ENCODE data around the gene KRT83. TPM values are rescaled to one million over a fixed set of nuclear protein-coding genes. Genes with fewer than 3 reads are reported as not detected.

Gene KRT83
- total and polyA plus RNA-seq, 8 donors = not detected

GRCh38 chr12:52285851-52286530 is 35.2 kb downstream of the KRT83 start:
- no peak overlapping the region for H3K27ac ChIP-seq
- WGBS, 2 donors = 83 to 85% methylated on average over 24 of the region's 24 CpGs
- H3K9me3 ChIP-seq = no peaks in the 10 kb centered on the region
- no peaks in the 10 kb centered on the region for H3K36me3 ChIP-seq
- DNase-seq = peak in 2 of 6 donors; percentile 2 to 7
- no peak overlapping the region for H3K4me3 ChIP-seq
- FAIRE-seq = no peak
- intact Hi-C loops (cut with DNase I) = no loop called here
- no peak for ATAC-seq
- H3K27me3 ChIP-seq = no peaks in the 10 kb centered on the region
- H3K4me1 ChIP-seq = peaks cover 0 to 7% (median 0%) of the 10 kb centered on the region in 3 donors
- no peak for TF ChIP-seq CTCF (IDR thresholded peaks at IDR 0.05)

- no peaks in the 10 kb centered on the region for H3K27me3 ChIP-seq
- no peak for FAIRE-seq
- peaks cover 0 to 11% (median 2%) of the 10 kb centered on the region in 3 donors for H3K4me1 ChIP-seq
- H3K9me3 ChIP-seq = no peaks in the 10 kb centered on the region
- 95% methylated on average over 2 of the region's 2 CpGs for WGBS, 2 donors
- no peak overlapping the region for H3K4me3 ChIP-seq
- no peaks in the 10 kb centered on the region for H3K36me3 ChIP-seq
- no peak for TF ChIP-seq CTCF (IDR thresholded peaks at IDR 0.05)
- ATAC-seq = no peak
- intact Hi-C loops (cut with DNase I) = no loop called here
- H3K27ac ChIP-seq = no peak overlapping the region
- peak in 1 of 6 donors; percentile 8 for DNase-seq
These were observed 35.9 kb downstream of the KRT83 start for GRCh38 chr12:52285172-52285745.

GRCh38 chr12:52284562-52285171 is 36.5 kb downstream of the KRT83 start:
- FAIRE-seq (no peak), ATAC-seq (no peak), DNase-seq (peak in 1 of 6 donors; percentile 3)
- peaks cover 0 to 15% (median 4%) of the 10 kb centered on the region in 3 donors for H3K4me1 ChIP-seq
- no peak for TF ChIP-seq CTCF (IDR thresholded peaks at IDR 0.05)
- H3K4me3 ChIP-seq = no peak overlapping the region
- intact Hi-C loops (cut with DNase I) = no loop called here
- H3K27ac ChIP-seq = no peak overlapping the region
- H3K9me3 ChIP-seq = no peaks in the 10 kb centered on the region
- no peaks in the 10 kb centered on the region for H3K27me3 ChIP-seq
- 62 to 79% methylated on average over 4 of the region's 4 CpGs for WGBS, 2 donors
- no peaks in the 10 kb centered on the region for H3K36me3 ChIP-seq

- Histone ChIP-seq H3K4me3 (no peak overlapping the region), H3K36me3 (no peaks in the 10 kb centered on the region), H3K27ac (peak overlapping the region; percentile 4 to 77 (median 65)), H3K9me3 (no peaks in the 10 kb centered on the region), H3K27me3 (no peaks in the 10 kb centered on the region), H3K4me1 (peaks cover 0 to 20% (median 4%) of the 10 kb centered on the region in 3 donors)
- no peak for TF ChIP-seq CTCF (IDR thresholded peaks at IDR 0.05)
- intact Hi-C loops (cut with DNase I) = no loop called here
- WGBS, 2 donors = 59 to 63% methylated on average over 4 of the region's 4 CpGs
- FAIRE-seq = no peak
- ATAC-seq = peak; percentile 20 to 40 (median 31)
- peak in 3 of 6 donors; percentile 34 to 62 (median 47) for DNase-seq
These were observed 40.2 kb downstream of the KRT83 start for GRCh38 chr12:52280796-52281560.
